GM18507 (cell line): Measurements from ENCODE around the gene ZFAND2B.
A peak's percentile ranks its signal among the peaks of the same experiment; 100 is the strongest.

Experiments
- DNase-seq: peaks from one replicate; pipeline ENCODE4 v3.0.0; 2011; ENCODE audit warnings: low read depth; ENCODE audit not compliant: insufficient read length; ENCODE audit errors: extremely low spot score
- FAIRE-seq: peaks from 2 replicates; lab custom pipeline; 2011; peaks lifted over from hg19 to GRCh38; lab: Jason Lieb, UNC

ZFAND2B gene

GRCh38 chr2:219218217-219218731, 11.7 kb downstream of the ZFAND2B start:
- FAIRE-seq (no peak), DNase-seq (no peak)

GRCh38 chr2:219218732-219219701, 12.4 kb downstream of the ZFAND2B start, which contains the start of gene ABCB6:
Gene ABCB6, minus strand, starts transcription at chr2:219218958. Its CDS starts 285 bp downstream, at chr2:219218673.
- FAIRE-seq (peak; percentile 96), DNase-seq (peak; percentile 81)

GRCh38 chr2:219219784-219220532, 13.4 kb downstream of the ZFAND2B start:
- DNase-seq (no peak), FAIRE-seq (no peak)

GRCh38 chr2:219220652-219221402, 14.2 kb downstream of the ZFAND2B start:
- FAIRE-seq: no peak
- no peak for DNase-seq

- no peak for DNase-seq
- no peak for FAIRE-seq
Observed at GRCh38 chr2:219221957-219222518, 15.5 kb downstream of the ZFAND2B start.

GRCh38 chr2:219223831-219224610, 17.4 kb downstream of the ZFAND2B start:
- FAIRE-seq (no peak), DNase-seq (no peak)

GRCh38 chr2:219225350-219225749, 18.8 kb downstream of the ZFAND2B start:
- FAIRE-seq (no peak), DNase-seq (no peak)

GRCh38 chr2:219228041-219228910, 21.7 kb downstream of the ZFAND2B start:
- DNase-seq: no peak
- FAIRE-seq: no peak

GRCh38 chr2:219228911-219229304, 22.3 kb downstream of the ZFAND2B start:
- DNase-seq (no peak), FAIRE-seq (no peak)

- DNase-seq (peak; percentile 95), FAIRE-seq (peak; percentile 100)
Observed at GRCh38 chr2:219229305-219230058, 22.9 kb downstream of the ZFAND2B start, which contains the start of the genes ANKZF1 and ATG9A. Gene ANKZF1, plus strand, starts transcription at chr2:219229806. Its CDS starts 452 bp downstream, at chr2:219230258. Gene ATG9A, minus strand, starts transcription at chr2:219229636. Its CDS starts 1,612 bp downstream, at chr2:219228024.

GRCh38 chr2:219230059-219230540, 23.5 kb downstream of the ZFAND2B start:
- FAIRE-seq (no peak), DNase-seq (no peak)

GRCh38 chr2:219234331-219234730, 27.7 kb downstream of the ZFAND2B start:
- DNase-seq: no peak
- no peak for FAIRE-seq

- no peak for FAIRE-seq
Observed at GRCh38 chr2:219243291-219243761, 36.7 kb downstream of the ZFAND2B start.

GRCh38 chr2:219244789-219245147, 38.2 kb downstream of the ZFAND2B start:
- FAIRE-seq: no peak
- no peak for DNase-seq

More at GRCh38 chr2:219243291-219243761, 36.7 kb downstream of the ZFAND2B start:
- no peak for DNase-seq

- DNase-seq (peak; percentile 94), FAIRE-seq (peak; percentile 94)
Observed at GRCh38 chr2:219245148-219245898, 38.7 kb downstream of the ZFAND2B start, which contains the start of the genes GLB1L and STK16. Gene GLB1L, minus strand, starts transcription at chr2:219245444. Its CDS starts 1,871 bp downstream, at chr2:219243573. Gene STK16, plus strand, starts transcription at chr2:219245479. Its CDS starts 521 bp downstream, at chr2:219246000.

- no peak for FAIRE-seq
- DNase-seq: no peak
Observed at GRCh38 chr2:219245899-219246230, 39.3 kb downstream of the ZFAND2B start.
